Heart right ventricle (tissue), 16 donors: ENCODE results near the gene DYNC1H1. TPM values are rescaled to one million over a fixed set of nuclear protein-coding genes. Genes with fewer than 3 reads are reported as not detected.

ENCODE experiments used
- ATAC-seq, 8 donors: fragments of 200-7000 bp; cut with Tn5 transposase; one replicate each; pipeline ENCODE4 v1.9.1; 2020; ENCODE audit warnings: mild to moderate bottlenecking in 8 of 8, moderate library complexity in 8 of 8, moderate number of reproducible peaks in 1 of 8
- DNase-seq, 2 donors: peaks; one replicate each; pipeline ENCODE4 v3.0.0-alpha.2; 2020
- H3K27ac ChIP-seq, 10 donors: fragments of 200-600 bp; sonication (generic) in 2 of 10; one replicate each; pipeline versions ENCODE4 v1.5.0 to v1.8.0; 2020 to 2022; ENCODE audit warnings: mild to moderate bottlenecking in 3 of 10
- H3K27me3 ChIP-seq, 7 donors: fragments of 200-600 bp; one replicate each; pipeline ENCODE4 v1.8.0; 2021 to 2022; ENCODE audit warnings: mild to moderate bottlenecking in 2 of 7
- H3K36me3 ChIP-seq, 9 donors: fragments of 200-600 bp; sonication (generic) in 1 of 9; one replicate each; pipeline versions ENCODE4 v1.5.0 to v1.8.0; 2020 to 2022; ENCODE audit warnings: mild to moderate bottlenecking in 2 of 9
- H3K4me1 ChIP-seq, 9 donors: fragments of 200-600 bp; sonication (generic) in 1 of 9; one replicate each; pipeline versions ENCODE4 v1.5.0 to v1.8.0; 2020 to 2022; ENCODE audit warnings: mild to moderate bottlenecking in 4 of 9
- H3K4me3 ChIP-seq, 10 donors: fragments of 200-600 bp; sonication (generic) in 2 of 10; one replicate each; pipeline versions ENCODE4 v1.5.0 to v1.8.0; 2020 to 2022; ENCODE audit warnings: mild to moderate bottlenecking in 7 of 10, moderate library complexity in 2 of 10
- H3K9me3 ChIP-seq, 11 donors: fragments of 200-600 bp in 10 of 11; sonication (generic) in 2 of 11; one replicate each; pipeline versions ENCODE4 v1.5.0 to v1.8.0; 2013 to 2022; ENCODE audit warnings: mild to moderate bottlenecking in 2 of 11, control low read depth in 1 of 11, moderate library complexity in 1 of 11
- CTCF ChIP-seq, 9 donors: fragments of 200-600 bp; sonication (generic) in 2 of 9; IDR thresholded peaks; one replicate each; pipeline versions ENCODE4 v1.5.0 to v1.8.0; 2021 to 2022; ENCODE audit warnings: antibody characterized with exemption in 9 of 9, mild to moderate bottlenecking in 5 of 9, moderate library complexity in 1 of 9
- WGBS, 2 donors: extraction: QIAGEN DNeasy Blood & Tissue Kit; methylation state at CpG; one replicate each; pipeline ENCODE4 v1.1.7; 2013; ENCODE audit warnings: inconsistent platforms in 1 of 2; 5-methylcytosine and 5-hydroxymethylcytosine counted together
- intact Hi-C, 10 donors: fragments of 100-400 bp; cut with DNase I; formaldehyde crosslinking; loops; one replicate each; pipeline versions ENCODE4 v1.11.1 to v1.14.2; 2022
- polyA plus RNA-seq, 2 donors: library from polyadenylated mRNA; stranded (reverse); fragments of 200-250 nt; gene quantifications; one replicate each; pipeline ENCODE4 v1.2.3, GENCODE V29; 2013
- total RNA-seq, 10 donors: library from RNA; stranded (reverse); fragmentation: NEBNext Ultra II Directional in 3 of 10; extraction: Animal tissue kit (Norgen Biotek cat#: 25700) in 3 of 10; gene quantifications; one replicate each; pipeline versions ENCODE4 v1.2.1 to v1.2.4, GENCODE V29; 2021 to 2023
- donor health status: Arrhythmogenic right ventricular cardiomyopathy.
- donor health status: ischemic (EF 13 %, LVEDD 7.1; RV severe dilation, severe dysfunction).
- donor health status: healthy with polysubstance abuse.
- donor health status: DM: no; HTN: yes; CAD: no.
- donor health status: DM: no; HTN: no; CAD: no.
- donor health status: ischemic (EF 25% LVEDD 6.9; RV normal size, moderate dysfunction).
- donor health status: ischemic (EF 25% LVEDD 5.7; RV mildly dilated, moderate dysfunction).
- donor health status: healthy.
- donor health status: DM: yes; HTN: yes; CAD: no.
- donor health status: Ischemic cardiomyopathy.
- donor health status: ischemic (EF 35%, LVEDD 5.7; RV mildly dilated, moderate dysfunction).
- donor health status: nonischemic (EF 11% LVEDD 7.7; RV severe dilation, severe dysfunction).
- donor health status: DM: yes; HTN: yes; CAD: no.
- donor health status: PGD.
- donor health status: ischemic (EF 29% LVEDD 5.4; RV normal size, mild dysfunction).
- donor health status: nonischemic (EF 23%, LVEDD 6.1; RV moderate dilation, normal function).

DYNC1H1 gene
- total and polyA plus RNA-seq, 12 donors, result 173 to 777 (median 618) TPM

DNA sequence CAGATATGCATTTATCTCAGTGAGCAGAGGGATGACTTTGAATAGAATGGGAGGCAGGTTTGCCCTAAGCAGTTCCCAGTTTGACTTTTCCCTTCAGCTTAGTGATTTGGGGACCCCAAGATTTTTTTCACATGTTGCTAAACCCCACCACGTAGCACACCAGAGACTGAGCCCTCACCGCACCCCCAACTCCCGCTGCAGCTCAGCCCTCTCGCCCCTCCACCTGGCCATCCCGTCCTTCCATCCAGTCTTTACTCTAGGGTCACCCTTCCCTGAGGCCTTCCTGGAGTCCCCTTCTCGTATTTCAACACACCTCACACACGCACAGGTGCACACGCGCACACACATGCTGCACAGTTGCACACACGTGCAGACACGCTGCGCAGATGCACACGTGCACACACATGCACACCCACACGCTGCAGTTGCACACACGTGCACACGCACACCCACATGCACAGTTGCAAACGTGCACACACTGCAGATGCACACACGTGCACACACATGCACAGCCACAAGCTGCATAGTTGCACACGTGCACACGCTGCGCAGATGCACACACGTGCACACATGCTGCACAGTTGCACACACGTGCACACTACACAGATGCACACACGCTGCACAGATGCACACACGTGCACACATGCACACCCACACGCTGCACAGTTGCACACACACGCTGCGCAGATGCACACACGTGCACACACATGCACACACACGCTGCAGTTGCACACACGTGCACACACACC lies 92.5 kb downstream of the DYNC1H1 start:
- ATAC-seq, result peak in 2 of 8 donors; percentile 11 to 33
- DNase-seq, result no peak
- Histone ChIP-seq H3K27me3 (no peaks in the 10 kb centered on the region), H3K36me3 (peaks cover 0 to 35% (median 6%) of the 10 kb centered on the region in 9 donors), H3K27ac (no peak overlapping the region), H3K4me3 (no peak overlapping the region), H3K9me3 (no peaks in the 10 kb centered on the region), H3K4me1 (peaks cover 0 to 6% (median 0%) of the 10 kb centered on the region in 9 donors)
- TF ChIP-seq CTCF (IDR thresholded peaks at IDR 0.05), result no peak
- intact Hi-C loops, result loop anchor here in 1 of 10 donors (10.0 kb wide), 1 partner anchor 158 kb away; no protein-coding TSS in a partner anchor
- WGBS, 2 donors, result 89 to 91% methylated on average over 31 of the region's 31 CpGs

GRCh38 chr14:102057480-102058114 lies 93.2 kb downstream of the DYNC1H1 start:
- DNase-seq, result no peak
- peak in 1 of 8 donors; percentile 8 for ATAC-seq
- WGBS, 2 donors, result 53 to 56% methylated on average over 10 of the region's 10 CpGs
- H3K27ac ChIP-seq, result no peak overlapping the region
- no peak for TF ChIP-seq CTCF (IDR thresholded peaks at IDR 0.05)
- no peaks in the 10 kb centered on the region for H3K9me3 ChIP-seq
- intact Hi-C loops, result loop anchor here in 1 of 10 donors (10.0 kb wide), 1 partner anchor 157 kb away; no protein-coding TSS in a partner anchor
- H3K4me3 ChIP-seq, result no peak overlapping the region
- H3K4me1 ChIP-seq, result peaks cover 0 to 8% (median under 1%) of the 10 kb centered on the region in 9 donors
- H3K27me3 ChIP-seq, result no peaks in the 10 kb centered on the region
- H3K36me3 ChIP-seq, result peaks cover 0 to 28% (median 6%) of the 10 kb centered on the region in 9 donors

DNA sequence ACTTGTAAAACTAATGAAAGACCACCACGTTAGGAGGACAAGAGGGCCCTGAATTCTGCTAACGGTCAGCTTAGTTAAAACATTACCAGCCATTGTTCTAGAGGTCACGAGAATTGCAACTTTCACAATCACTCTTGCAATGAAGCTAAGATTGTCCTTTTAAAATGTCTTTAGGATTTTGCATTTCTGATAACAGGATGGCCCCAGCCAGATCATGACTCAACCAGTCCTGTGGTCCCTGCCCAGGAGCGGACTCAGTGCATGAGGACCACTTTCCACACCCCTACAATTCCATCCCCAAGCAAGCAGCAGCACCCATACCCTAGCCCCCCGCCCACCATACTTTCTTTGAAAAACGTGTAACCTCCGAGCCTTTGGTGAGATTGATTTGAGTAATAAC lies 93.8 kb downstream of the DYNC1H1 start:
- Histone ChIP-seq H3K27ac (no peak overlapping the region), H3K9me3 (no peaks in the 10 kb centered on the region), H3K36me3 (peaks cover 0 to 22% (median 2%) of the 10 kb centered on the region in 9 donors), H3K27me3 (no peaks in the 10 kb centered on the region), H3K4me1 (peaks cover 0 to 13% (median 6%) of the 10 kb centered on the region in 9 donors), H3K4me3 (no peak overlapping the region)
- 75 to 78% methylated on average over 7 of the region's 7 CpGs for WGBS, 2 donors
- no peak for TF ChIP-seq CTCF (IDR thresholded peaks at IDR 0.05)
- intact Hi-C loops, result loop anchor here in 1 of 10 donors (10.0 kb wide), 1 partner anchor 157 kb away; no protein-coding TSS in a partner anchor
- ATAC-seq, result no peak
- DNase-seq, result no peak

GRCh38 chr14:102058961-102059360 lies 94.6 kb downstream of the DYNC1H1 start:
- H3K4me3 ChIP-seq, result no peak overlapping the region
- H3K9me3 ChIP-seq, result no peaks in the 10 kb centered on the region
- TF ChIP-seq CTCF (IDR thresholded peaks at IDR 0.05), result no peak
- peaks cover 0 to 14% (median 0%) of the 10 kb centered on the region in 9 donors for H3K36me3 ChIP-seq
- no peaks in the 10 kb centered on the region for H3K27me3 ChIP-seq
- peaks cover 0 to 19% (median 7%) of the 10 kb centered on the region in 9 donors for H3K4me1 ChIP-seq
- intact Hi-C loops, result loop anchor here in 1 of 10 donors (10.0 kb wide), 1 partner anchor 156 kb away; no protein-coding TSS in a partner anchor
- ATAC-seq (no peak), DNase-seq (no peak)
- no peak overlapping the region for H3K27ac ChIP-seq
- WGBS, 2 donors, result 72 to 74% methylated on average over 5 of the region's 5 CpGs
